NCI-H69 (cell line): Measurements from ENCODE around the gene ACTN1.
"Not testable (repeated sequence)": the region's sequence is repeated elsewhere in the genome, so short reads cannot be mapped to it uniquely, and the experiment has no call there.

Source experiments
- DNase-seq: peaks from one replicate; lab custom pipeline; 2025; lab: John Stamatoyannopoulos, UW

Gene ACTN1

DNA sequence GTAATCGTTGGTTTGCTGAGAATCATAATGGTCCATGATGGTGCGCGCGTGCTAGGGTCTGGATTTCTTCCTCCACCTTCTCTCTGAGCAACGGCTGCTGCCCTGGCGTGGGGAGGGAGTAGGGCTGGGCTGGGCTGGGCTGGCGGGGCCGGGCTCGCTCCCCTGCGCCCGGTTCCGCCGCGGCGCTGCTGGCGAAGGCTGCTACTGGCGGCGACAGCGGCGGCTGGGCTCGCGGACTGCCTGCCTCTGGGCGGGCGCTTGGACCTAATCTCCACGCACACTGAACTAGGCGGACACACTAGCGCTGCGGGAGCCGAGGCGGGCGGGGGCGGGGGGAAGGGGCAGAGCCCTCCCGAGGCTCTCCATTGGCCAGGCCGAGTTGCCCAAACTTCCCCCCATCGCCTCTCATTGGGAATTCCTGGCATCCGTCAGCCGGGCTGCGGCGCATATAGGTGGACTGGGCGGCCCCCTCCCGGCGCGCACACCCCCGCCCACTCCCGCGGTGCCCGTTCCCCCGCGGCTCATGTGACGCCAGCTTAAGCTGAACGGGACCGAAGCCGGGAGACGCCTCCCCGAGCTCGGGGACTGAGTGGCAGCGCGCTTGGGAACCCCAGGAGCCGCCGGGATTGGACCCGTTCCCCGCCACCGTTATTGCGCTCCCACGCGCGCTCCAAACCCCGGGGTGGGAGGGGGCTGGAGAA, at the start of gene ACTN1:
ACTN1 (minus strand) TSS at position 282 of the 701 bp plus-strand sequence; CDS start at position 36, 246 bp downstream.
- peak; percentile 99 for DNase-seq

DNA sequence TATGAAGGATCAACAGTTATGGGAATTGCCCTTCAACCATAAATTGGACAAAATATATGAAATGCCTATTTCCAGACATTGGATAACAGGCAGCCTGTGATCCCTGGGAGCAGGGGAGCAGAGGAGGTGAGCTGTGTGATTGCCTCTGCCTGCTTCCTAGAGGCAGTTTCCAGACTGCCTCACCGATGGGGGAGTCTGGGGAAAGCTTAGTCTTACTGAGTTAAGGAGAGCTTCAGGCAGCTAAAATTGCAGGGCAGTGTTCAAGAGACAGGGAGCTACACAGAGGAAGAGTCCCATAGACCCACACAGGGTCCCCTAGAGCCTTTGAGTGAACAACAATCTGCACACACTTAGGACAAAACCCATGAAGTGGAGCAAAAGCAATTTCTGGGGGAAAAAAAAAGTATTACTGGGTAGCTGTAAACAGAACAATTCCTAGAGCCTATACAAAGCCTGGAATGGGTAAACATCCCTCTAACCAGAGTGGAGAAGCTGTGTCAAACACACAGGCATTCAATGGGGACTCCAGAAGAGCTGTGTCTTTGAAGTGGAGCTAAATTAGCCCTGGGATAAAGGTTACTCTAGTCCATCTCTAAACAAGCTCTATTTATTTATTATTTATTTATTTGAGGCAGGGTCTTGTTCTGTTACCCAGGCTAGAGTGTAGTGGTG, 48.3 kb upstream of the ACTN1 start:
- no peak for DNase-seq

GRCh38 chr14:69023035-69023434, 43.9 kb upstream of the ACTN1 start:
- no peak for DNase-seq

DNA sequence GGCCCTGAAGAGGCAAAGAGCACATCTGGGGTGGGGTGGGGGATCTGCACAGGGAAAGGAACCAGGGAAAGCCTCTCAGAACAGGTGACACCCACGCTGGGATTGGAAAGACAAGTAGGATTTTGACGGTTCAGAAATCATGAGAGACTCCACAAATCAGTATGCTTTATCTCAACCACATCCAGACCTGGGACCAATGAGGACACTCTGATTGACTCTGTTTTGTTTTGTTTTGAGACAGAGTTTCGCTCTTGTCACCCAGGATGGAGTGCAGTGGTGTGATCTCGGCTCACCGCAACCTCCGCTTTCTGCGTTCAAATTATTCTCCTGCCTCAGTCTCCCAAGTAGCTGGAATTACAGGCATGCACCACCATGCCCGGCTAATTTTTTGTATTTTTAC, 43.0 kb upstream of the ACTN1 start:
- not testable (repeated sequence) for DNase-seq

DNA sequence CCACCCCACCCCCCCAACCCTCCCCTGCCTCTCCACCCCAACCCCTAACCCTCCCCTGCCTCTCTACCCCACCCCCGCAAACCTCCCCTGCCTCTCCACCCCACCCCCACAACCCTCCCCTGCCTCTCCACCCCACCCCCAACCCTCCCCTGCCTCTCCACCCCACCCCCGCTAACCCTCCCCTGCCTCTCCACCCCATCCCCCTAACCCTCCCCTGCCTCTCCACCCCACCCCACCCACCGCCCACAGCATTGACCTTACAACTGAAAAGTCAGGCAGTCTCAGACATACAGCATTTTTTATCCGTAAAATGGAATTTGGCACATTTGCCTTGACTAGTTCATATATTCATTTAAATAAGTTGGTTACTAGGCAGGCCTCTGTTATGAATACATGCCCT, 38.6 kb upstream of the ACTN1 start:
- no peak for DNase-seq

DNA sequence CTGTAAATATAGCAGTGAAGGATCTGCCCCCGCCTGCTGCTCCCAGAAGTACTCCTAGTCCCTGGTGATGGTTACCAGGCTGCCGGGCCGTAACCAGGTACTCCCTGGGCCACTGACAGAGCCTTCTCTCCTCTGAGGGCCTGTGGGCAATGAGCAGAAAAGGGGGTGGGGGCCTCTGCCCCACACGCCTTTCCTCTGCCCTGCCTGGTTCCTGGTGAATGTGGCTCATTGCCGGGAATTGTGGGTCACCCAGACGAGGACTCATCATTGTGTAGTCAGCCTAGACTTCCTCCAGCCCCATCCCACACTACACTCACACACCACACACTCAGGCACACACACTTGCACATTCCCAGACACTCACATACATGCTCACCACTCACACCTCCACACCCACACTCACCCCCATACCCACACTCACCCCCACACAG, 35.7 kb upstream of the ACTN1 start:
- no peak for DNase-seq

DNA sequence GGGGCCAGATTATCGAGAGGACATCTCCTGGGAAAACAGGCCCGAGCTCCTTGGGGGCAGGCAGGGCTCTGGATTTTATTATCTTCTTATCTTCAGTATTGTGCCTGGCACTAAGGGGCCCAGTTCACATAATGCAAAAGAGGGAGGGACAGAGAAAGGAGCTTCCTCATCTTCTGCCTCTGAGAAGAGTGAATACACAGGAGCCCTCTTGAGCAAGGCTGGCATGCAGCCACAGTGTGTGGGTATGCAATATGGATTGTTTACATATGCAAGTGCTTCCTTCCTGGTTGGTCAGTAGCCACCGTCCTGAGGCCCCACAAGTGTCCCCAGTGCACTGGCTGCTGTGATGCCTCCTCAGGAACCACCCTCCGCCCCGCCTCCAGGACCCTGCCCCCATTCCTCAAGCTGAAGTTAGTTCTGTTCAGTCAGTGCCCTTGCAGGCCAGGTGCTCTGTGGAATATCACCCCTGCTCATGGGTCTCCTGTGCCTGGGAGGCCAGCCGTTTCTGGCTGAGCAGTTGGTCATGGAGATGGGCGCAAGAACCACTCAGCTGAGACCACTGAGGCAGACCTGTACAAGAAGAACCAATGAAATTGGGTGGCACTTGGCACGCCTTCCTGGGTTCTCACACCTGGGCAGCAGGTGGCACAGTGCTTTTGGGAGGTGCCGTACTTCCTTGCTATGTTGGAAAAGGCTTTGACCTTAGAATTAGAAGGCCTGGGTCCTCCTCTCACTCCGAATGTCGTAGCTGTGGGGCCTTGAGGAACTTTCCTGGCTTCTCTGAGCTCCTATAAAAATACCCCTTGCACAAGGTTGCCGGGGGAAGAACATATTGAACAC, 35.1 kb upstream of the ACTN1 start:
- peak; percentile 62 for DNase-seq

GRCh38 chr14:69012256-69012953, 33.3 kb upstream of the ACTN1 start:
- no peak for DNase-seq

DNA sequence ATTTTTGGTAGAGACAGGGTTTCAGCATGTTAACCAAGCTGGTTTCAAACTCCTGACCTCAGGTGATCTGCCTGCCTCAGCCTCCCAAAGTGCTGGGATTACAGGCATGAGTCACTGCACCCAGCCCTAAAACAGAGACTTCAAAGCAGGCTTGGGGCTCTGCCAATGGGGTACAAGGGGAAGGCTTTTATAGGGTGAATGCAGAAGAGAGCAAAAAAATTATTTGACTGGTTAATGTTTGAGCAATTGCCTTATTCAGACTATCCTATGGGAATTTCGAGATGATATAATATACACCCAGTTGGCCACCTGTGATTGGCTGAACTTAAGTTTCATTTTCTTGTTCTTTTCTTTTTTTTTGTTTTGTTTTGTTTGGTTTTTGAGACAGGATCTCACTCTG, 31.5 kb upstream of the ACTN1 start:
- peak; percentile 10 for DNase-seq

GRCh38 chr14:69008421-69008884, 29.4 kb upstream of the ACTN1 start:
- peak; percentile 81 for DNase-seq

DNA sequence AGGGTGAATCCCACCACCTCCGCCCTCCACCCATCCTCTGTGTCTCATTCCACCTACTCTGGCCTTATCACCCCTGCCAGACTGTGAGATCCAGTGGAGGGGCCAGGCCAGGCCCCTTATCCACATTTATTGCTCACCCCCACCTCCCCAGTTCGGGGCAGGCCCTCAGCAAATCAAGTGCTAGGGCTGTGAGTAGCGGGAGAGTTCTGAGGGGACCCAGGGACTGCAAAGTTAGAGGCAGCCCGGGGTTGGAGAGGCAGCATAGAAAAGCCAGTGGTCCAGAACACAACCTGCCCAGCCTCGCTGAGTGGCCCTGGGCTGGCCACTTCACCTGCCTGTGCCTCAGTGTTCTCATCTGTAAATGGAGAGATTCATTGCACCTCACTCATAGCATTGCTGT, 27.2 kb upstream of the ACTN1 start:
- no peak for DNase-seq

DNA sequence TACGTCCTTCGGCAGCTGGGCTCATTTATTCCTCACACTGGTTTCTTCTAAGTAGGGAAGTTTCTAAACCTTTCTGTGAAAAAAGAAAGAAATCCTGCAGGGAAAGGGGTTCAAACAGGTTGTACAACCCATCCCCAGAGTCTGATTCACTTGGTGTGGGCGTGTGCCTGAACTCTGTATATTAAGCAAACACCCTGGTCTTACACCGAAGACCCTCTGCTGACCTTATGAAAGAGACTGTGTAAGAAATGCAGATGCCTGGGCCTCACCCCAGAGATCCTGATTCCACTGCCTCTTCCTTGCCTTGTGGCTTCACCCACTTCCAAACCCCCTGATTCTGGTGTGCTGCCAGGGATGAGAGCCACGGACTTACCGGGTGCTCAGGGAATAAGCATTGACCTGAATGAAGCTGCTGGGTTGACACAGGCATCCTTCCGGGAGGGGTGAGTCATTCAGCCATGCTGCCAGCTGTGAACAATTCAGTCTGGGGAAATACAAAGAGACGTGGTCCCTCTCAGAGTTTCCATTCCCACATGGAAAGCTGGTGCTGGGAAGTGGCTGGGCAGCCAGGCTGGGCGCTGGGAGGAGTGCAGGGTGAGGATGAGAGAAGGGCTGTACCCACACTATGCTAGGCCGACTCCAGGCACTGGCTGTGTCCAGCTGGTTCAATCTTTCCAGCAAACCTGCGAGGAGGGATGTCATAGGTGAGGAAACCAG, 26.5 kb upstream of the ACTN1 start:
- DNase-seq = peak; percentile 84

- peak; percentile 19 for DNase-seq
These were observed 25.8 kb upstream of the ACTN1 start for GRCh38 chr14:69004731-69005431.

GRCh38 chr14:69003626-69004025, 24.5 kb upstream of the ACTN1 start:
- no peak for DNase-seq

GRCh38 chr14:69002069-69002468, 23.0 kb upstream of the ACTN1 start:
- DNase-seq = peak; percentile 11

DNA sequence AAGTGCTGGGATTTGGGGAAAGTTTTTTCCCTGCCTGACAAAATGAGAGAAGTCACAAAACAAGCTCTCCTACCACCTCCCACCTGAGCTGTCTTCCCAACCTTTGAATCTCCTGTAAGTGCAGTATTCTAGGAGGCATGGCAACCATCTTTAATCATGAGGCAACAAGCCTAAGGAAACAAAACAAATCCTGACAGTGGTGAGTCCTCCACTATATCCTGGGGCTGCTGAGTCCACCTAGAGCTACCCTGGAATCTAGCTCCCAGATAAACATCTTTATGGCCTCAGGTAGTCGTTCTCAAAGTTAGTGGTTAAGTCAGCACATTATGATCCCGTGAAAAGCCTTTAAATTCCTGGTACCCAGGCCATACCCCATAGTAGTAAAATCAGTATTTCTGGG, 22.3 kb upstream of the ACTN1 start:
- no peak for DNase-seq

DNA sequence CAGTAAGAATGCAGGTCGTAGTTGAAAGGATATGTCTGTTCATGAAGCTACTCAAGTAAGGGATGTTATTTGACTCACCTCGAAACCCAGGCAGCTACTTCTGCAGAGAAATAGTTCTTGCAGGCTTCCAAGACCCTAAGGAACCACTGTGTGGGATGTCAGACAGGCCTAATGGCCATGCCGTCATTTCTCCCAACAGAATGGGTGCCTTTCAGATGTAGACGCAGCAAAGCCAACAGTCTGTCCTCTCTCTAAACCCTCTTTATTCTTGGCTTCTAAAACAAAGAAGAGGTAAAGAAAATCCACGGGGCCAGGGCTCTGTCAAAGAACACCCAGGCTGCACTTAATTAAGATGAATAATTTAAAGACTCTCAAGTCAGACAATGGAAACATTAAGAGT, 19.0 kb upstream of the ACTN1 start:
- no peak for DNase-seq

- no peak for DNase-seq
These were observed 16.6 kb upstream of the ACTN1 start for GRCh38 chr14:68995731-68996130.

DNA sequence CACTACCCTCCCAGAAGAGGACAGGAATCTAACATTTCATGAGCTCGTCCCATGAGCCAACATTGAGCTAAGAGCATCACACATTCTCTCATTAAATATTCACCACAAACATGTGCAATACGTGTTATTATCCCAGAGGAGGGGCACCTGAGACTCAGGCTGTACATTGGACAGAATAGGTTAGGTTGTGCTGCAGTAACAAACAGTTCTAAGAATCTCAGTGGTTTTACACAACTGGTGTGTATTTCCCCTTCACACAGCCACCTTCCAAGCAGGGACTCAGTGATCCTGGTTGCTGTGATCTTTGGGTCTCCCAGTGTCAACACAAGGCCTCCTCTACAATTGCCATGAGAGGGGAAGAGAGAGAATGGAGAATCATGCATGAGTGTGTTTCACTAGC, 15.0 kb upstream of the ACTN1 start:
- DNase-seq = no peak

DNA sequence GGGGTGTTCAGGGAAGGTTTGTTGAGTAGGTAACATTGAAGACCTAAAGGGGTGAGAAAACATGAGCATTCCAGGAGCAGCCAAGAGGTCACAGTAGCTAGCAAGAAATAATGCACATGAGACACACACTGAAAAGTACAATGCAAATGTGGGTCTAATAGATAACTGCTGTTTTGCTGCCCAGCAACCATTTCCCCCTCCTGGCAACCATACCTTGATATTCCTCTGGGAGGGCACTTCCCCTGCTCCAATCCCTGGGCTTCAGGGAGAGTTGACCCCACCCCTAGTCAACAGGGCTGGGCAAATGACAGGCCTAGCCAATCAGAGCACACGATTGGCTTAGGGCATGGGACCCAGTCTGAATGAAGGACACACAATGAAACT, 8.5 kb upstream of the ACTN1 start:
- peak; percentile 84 for DNase-seq
